Measurements from ENCODE around the gene EVL.

DNA sequence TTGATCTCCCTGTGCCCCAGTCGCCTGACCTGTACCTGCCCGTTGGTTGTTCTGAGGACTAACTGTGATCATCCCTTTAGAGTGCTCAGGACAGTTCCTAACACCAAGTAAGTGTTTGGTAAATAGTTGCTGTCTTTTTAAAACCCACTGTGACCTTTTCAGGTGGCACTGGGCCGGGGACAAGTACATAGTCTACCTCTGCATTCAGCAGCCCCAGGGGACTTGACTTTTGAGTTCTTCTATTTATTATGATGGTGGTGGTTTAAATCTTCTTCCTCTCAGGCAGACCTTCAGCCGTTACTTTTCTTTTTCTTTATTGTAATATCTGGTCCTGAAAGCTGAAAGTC is 38.8 kb downstream of the EVL start:
- TF ChIP-seq, protein P1, sequence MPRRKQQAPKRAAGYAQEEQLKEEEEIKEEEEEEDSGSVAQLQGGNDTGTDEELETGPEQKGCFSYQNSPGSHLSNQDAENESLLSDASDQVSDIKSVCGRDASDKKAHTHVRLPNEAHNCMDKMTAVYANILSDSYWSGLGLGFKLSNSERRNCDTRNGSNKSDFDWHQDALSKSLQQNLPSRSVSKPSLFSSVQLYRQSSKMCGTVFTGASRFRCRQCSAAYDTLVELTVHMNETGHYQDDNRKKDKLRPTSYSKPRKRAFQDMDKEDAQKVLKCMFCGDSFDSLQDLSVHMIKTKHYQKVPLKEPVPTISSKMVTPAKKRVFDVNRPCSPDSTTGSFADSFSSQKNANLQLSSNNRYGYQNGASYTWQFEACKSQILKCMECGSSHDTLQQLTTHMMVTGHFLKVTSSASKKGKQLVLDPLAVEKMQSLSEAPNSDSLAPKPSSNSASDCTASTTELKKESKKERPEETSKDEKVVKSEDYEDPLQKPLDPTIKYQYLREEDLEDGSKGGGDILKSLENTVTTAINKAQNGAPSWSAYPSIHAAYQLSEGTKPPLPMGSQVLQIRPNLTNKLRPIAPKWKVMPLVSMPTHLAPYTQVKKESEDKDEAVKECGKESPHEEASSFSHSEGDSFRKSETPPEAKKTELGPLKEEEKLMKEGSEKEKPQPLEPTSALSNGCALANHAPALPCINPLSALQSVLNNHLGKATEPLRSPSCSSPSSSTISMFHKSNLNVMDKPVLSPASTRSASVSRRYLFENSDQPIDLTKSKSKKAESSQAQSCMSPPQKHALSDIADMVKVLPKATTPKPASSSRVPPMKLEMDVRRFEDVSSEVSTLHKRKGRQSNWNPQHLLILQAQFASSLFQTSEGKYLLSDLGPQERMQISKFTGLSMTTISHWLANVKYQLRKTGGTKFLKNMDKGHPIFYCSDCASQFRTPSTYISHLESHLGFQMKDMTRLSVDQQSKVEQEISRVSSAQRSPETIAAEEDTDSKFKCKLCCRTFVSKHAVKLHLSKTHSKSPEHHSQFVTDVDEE (CRISPR knock-in tag; IDR thresholded peaks at IDR 0.05): no peak
- TF ChIP-seq OSR1 (CRISPR knock-in tag; IDR thresholded peaks at IDR 0.05) (no peak), RARB (CRISPR knock-in tag; IDR thresholded peaks at IDR 0.05) (no peak), ZFP3 (CRISPR knock-in tag; IDR thresholded peaks at IDR 0.05) (no peak), ESRRG (CRISPR knock-in tag; IDR thresholded peaks at IDR 0.05) (no peak)
- TF ChIP-seq, protein P2, sequence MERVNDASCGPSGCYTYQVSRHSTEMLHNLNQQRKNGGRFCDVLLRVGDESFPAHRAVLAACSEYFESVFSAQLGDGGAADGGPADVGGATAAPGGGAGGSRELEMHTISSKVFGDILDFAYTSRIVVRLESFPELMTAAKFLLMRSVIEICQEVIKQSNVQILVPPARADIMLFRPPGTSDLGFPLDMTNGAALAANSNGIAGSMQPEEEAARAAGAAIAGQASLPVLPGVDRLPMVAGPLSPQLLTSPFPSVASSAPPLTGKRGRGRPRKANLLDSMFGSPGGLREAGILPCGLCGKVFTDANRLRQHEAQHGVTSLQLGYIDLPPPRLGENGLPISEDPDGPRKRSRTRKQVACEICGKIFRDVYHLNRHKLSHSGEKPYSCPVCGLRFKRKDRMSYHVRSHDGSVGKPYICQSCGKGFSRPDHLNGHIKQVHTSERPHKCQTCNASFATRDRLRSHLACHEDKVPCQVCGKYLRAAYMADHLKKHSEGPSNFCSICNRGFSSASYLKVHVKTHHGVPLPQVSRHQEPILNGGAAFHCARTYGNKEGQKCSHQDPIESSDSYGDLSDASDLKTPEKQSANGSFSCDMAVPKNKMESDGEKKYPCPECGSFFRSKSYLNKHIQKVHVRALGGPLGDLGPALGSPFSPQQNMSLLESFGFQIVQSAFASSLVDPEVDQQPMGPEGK (CRISPR knock-in tag; IDR thresholded peaks at IDR 0.05; ENCODE audit: borderline replicate concordance): no peak
- TF ChIP-seq, protein P3, sequence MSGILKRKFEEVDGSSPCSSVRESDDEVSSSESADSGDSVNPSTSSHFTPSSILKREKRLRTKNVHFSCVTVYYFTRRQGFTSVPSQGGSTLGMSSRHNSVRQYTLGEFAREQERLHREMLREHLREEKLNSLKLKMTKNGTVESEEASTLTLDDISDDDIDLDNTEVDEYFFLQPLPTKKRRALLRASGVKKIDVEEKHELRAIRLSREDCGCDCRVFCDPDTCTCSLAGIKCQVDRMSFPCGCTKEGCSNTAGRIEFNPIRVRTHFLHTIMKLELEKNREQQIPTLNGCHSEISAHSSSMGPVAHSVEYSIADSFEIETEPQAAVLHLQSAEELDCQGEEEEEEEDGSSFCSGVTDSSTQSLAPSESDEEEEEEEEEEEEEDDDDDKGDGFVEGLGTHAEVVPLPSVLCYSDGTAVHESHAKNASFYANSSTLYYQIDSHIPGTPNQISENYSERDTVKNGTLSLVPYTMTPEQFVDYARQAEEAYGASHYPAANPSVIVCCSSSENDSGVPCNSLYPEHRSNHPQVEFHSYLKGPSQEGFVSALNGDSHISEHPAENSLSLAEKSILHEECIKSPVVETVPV (CRISPR knock-in tag; IDR thresholded peaks at IDR 0.05): no peak

All from SK-N-SH treated with all-trans-retinoic acid at 6 μM for 48 hours (cell line).